HG02798 (cell line): Measurements from ENCODE around the gene GFOD2.

Source experiments
- ATAC-seq: cut with Tn5 transposase; IDR thresholded peaks from one replicate; pipeline ENCODE4 v1.9.1; 2021; ENCODE audit warnings: mild to moderate bottlenecking; ENCODE audit not compliant: unreplicated experiment, poor library complexity

Gene GFOD2

GRCh38 chr16:67660564-67661028 is 58.5 kb downstream of the GFOD2 start, which contains the start of gene PARD6A:
Gene PARD6A, plus strand, starts transcription at chr16:67660960. Its CDS starts 79 bp downstream, at chr16:67661039.
- peak; percentile 82 for ATAC-seq

GRCh38 chr16:67659675-67660563 is 59.2 kb downstream of the GFOD2 start, which contains the start of gene ACD:
Gene ACD, minus strand, starts transcription at chr16:67660260. Its CDS starts 40 bp downstream, at chr16:67660220.
- peak; percentile 64 for ATAC-seq

GRCh38 chr16:67658849-67659674 is 60.1 kb downstream of the GFOD2 start:
- no peak for ATAC-seq

GRCh38 chr16:67657751-67658518 is 61.2 kb downstream of the GFOD2 start:
- ATAC-seq = no peak

GRCh38 chr16:67657017-67657608 is 62.0 kb downstream of the GFOD2 start:
- no peak for ATAC-seq

GRCh38 chr16:67656344-67657016 is 62.6 kb downstream of the GFOD2 start:
- ATAC-seq = no peak

GRCh38 chr16:67655363-67655762 is 63.8 kb downstream of the GFOD2 start:
- ATAC-seq = no peak

GRCh38 chr16:67654403-67654911 is 64.7 kb downstream of the GFOD2 start:
- ATAC-seq = no peak

GRCh38 chr16:67653789-67654402 is 65.2 kb downstream of the GFOD2 start:
- no peak for ATAC-seq

GRCh38 chr16:67653128-67653788 is 65.9 kb downstream of the GFOD2 start:
- ATAC-seq = no peak

- ATAC-seq = no peak
These were observed 66.5 kb downstream of the GFOD2 start for GRCh38 chr16:67652578-67653127.

- no peak for ATAC-seq
These were observed 67.3 kb downstream of the GFOD2 start for GRCh38 chr16:67651847-67652246.

GRCh38 chr16:67651039-67651438 is 68.1 kb downstream of the GFOD2 start:
- ATAC-seq = no peak

GRCh38 chr16:67650023-67650422 is 69.1 kb downstream of the GFOD2 start:
- no peak for ATAC-seq

- ATAC-seq = no peak
These were observed 69.6 kb downstream of the GFOD2 start for GRCh38 chr16:67649494-67649931.

- no peak for ATAC-seq
These were observed 70.2 kb downstream of the GFOD2 start for GRCh38 chr16:67648764-67649407.

GRCh38 chr16:67648088-67648763 is 70.9 kb downstream of the GFOD2 start:
- no peak for ATAC-seq
